Activated CD8-positive, alpha-beta memory T cell treated with anti-CD3 and anti-CD28 coated beads, Interleukin-2, amount 10 ng/mL, durations not matched to agents 7 days and 5 days (primary cell): Measurements from ENCODE around the gene ANAPC7. TPM values are rescaled to one million over a fixed set of nuclear protein-coding genes. Genes with fewer than 3 reads are reported as not detected.
A peak's percentile ranks its signal among the peaks of the same experiment; 100 is the strongest.

Experiments used
- ATAC-seq: fragments of 150-1000 bp; cut with Tn5 transposase; one replicate; pipeline ENCODE4 v1.10.0; 2021; ENCODE audit warnings: moderate library complexity
- CTCF ChIA-PET: fragments of 350-600 bp; sonication (Branson Sonifier 250); formaldehyde crosslinking; loops from one replicate; lab custom pipeline; 2021; ENCODE audit warnings: antibody characterized with exemption; lab: Charles Lee
- DNase-seq: peaks from one replicate; pipeline ENCODE4 v3.0.0-alpha.2; 2020
- H3K27ac Mint-ChIP-seq: one replicate; pipeline ENCODE4 v1.8.0; 2021; ENCODE audit warnings: mild to moderate bottlenecking, mixed read lengths
- H3K27me3 Mint-ChIP-seq: one replicate; pipeline ENCODE4 v1.8.0; 2021; ENCODE audit warnings: mixed read lengths
- H3K36me3 Mint-ChIP-seq: one replicate; pipeline ENCODE4 v1.8.0; 2021; ENCODE audit warnings: mild to moderate bottlenecking, mixed read lengths
- H3K4me1 Mint-ChIP-seq: one replicate; pipeline ENCODE4 v1.8.0; 2021; ENCODE audit warnings: mixed read lengths
- H3K4me3 Mint-ChIP-seq: one replicate; pipeline ENCODE4 v1.8.0; 2021; ENCODE audit warnings: mild to moderate bottlenecking, moderate library complexity, mixed read lengths
- H3K9me3 Mint-ChIP-seq: one replicate; pipeline ENCODE4 v1.8.0; 2022; ENCODE audit warnings: low read depth, mixed read lengths
- total RNA-seq, 2 experiments: library from RNA; stranded (reverse); gene quantifications; one replicate each; pipeline ENCODE4 v1.2.3, GENCODE V29; 2021

Gene ANAPC7
- total RNA-seq, 2 experiments from 2014 or later, result 55.3 to 74.9 TPM

DNA sequence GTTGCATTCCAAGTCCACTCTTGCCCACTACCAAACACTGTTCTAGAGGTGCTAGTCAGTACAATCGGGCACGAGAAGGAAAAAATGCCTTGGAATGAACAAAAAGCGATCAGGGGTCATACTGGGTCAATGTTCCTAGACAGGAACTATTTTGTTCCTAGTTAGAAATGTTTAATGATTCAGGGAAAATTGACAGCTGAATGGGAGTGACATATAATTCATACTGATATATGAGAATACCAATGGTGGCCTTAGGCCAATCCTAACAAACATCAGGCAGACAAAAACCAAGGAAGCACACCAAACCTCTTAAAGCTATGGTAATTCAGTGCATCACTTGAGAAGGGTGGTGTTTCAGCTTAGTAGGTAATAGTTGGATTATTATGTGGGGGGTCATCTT, 51.1 kb downstream of the ANAPC7 start:
- CTCF ChIA-PET, result interaction anchor here (0.5 to 2.4 kb wide), 4 partner anchors 12 to 79 kb away, joined by 3 to 8 read pairs (median 4); no protein-coding TSS in a partner anchor

GRCh38 chr12:110351119-110351518, 52.4 kb downstream of the ANAPC7 start:
- no peaks in the 10 kb centered on the region for H3K27me3 Mint-ChIP-seq
- H3K27ac Mint-ChIP-seq, result no peak overlapping the region
- no peaks in the 10 kb centered on the region for H3K9me3 Mint-ChIP-seq
- DNase-seq (no peak), ATAC-seq (no peak)
- no peak overlapping the region for H3K4me3 Mint-ChIP-seq
- peaks cover 30% of the 10 kb centered on the region for H3K36me3 Mint-ChIP-seq
- CTCF ChIA-PET, result interaction anchor here (3.7 kb wide), 1 partner anchor 80 kb away, joined by 19 read pairs; no protein-coding TSS in a partner anchor
- peaks cover 39% of the 10 kb centered on the region for H3K4me1 Mint-ChIP-seq

More for the DNA sequence above, 51.1 kb downstream of the ANAPC7 start:
- DNase-seq (no peak), ATAC-seq (no peak)
- H3K27ac Mint-ChIP-seq, result no peak overlapping the region
- no peaks in the 10 kb centered on the region for H3K27me3 Mint-ChIP-seq
- no peaks in the 10 kb centered on the region for H3K9me3 Mint-ChIP-seq
- no peak overlapping the region for H3K4me3 Mint-ChIP-seq
- peaks cover 38% of the 10 kb centered on the region for H3K4me1 Mint-ChIP-seq
- H3K36me3 Mint-ChIP-seq, result peaks cover 19% of the 10 kb centered on the region

GRCh38 chr12:110349514-110350151, 53.9 kb downstream of the ANAPC7 start:
- CTCF ChIA-PET, result interaction anchor here (0.8 to 3.7 kb wide), 3 partner anchors 54 to 247 kb away, joined by 3 to 19 read pairs (median 3); no protein-coding TSS in a partner anchor
- Mint-ChIP-seq H3K4me3 (no peak overlapping the region), H3K27ac (peak overlapping the region; percentile 77), H3K27me3 (no peaks in the 10 kb centered on the region), H3K9me3 (no peaks in the 10 kb centered on the region), H3K4me1 (peaks cover 33% of the 10 kb centered on the region), H3K36me3 (peaks cover 43% of the 10 kb centered on the region)
- DNase-seq (peak; percentile 49), ATAC-seq (peak; percentile 59)

DNA sequence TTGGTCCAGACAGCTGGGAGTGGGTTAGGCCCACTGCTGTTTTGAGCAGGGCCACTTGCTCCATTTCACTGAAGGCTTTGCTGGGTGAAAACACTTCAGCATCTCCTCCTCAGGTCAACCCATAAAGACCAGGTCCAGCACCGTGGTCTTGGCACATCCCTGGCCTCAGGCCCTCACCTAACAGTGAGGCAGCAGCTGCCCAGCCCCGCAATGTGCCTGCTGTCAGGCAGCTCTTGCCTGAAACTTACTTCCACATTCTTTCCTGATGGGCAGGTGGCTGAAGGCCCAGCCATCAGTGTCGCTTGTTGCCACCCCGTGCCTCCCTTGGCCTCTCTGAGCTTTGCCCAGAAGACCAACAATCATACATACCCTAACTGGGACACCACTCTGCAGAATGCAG, 54.4 kb downstream of the ANAPC7 start:
- DNase-seq (no peak), ATAC-seq (no peak)
- peaks cover 28% of the 10 kb centered on the region for H3K4me1 Mint-ChIP-seq
- no peaks in the 10 kb centered on the region for H3K27me3 Mint-ChIP-seq
- no peak overlapping the region for H3K4me3 Mint-ChIP-seq
- H3K9me3 Mint-ChIP-seq, result no peaks in the 10 kb centered on the region
- CTCF ChIA-PET, result interaction anchor here (0.8 to 3.7 kb wide), 3 partner anchors 53 to 247 kb away, joined by 3 to 19 read pairs (median 3); no protein-coding TSS in a partner anchor
- H3K27ac Mint-ChIP-seq, result peak overlapping the region; percentile 77
- peaks cover 49% of the 10 kb centered on the region for H3K36me3 Mint-ChIP-seq

DNA sequence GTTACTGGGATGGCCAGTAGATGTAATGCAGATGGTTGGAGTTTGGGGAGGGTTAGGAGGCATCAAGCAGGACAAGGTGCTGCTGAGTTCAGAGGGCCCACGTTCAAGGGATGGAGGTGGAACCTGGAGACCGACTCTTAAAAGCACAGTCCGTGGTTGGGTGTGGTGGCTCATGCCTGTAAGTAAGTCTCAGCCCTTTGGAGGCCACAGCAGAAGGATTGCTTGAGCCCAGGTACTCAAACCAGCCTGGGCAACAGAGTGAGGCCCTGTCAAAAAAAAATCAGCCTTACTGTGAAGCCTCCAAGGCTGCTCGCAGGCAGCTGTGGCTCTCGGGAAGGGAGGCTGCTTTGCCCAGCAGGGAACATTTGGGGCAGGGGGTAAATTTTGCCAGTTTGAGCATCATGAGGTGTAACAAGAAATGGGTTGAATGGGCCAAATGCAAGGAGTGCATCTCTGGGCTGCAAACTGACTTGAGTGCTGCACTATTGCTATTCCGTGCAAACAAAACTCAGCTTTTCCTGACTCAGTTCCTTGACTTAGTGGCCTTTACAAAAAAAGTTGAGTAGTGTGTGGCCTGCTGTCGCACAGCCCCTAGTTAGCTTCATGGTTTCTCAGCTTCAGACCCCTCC, 55.0 kb downstream of the ANAPC7 start:
- Mint-ChIP-seq H3K4me1 (peaks cover 24% of the 10 kb centered on the region), H3K36me3 (peaks cover 54% of the 10 kb centered on the region), H3K27ac (peak overlapping the region; percentile 53), H3K9me3 (no peaks in the 10 kb centered on the region), H3K4me3 (no peak overlapping the region), H3K27me3 (no peaks in the 10 kb centered on the region)
- CTCF ChIA-PET, result interaction anchor here (1.0 to 3.7 kb wide), 2 partner anchors 53 to 83 kb away, joined by 3 to 19 read pairs; no protein-coding TSS in a partner anchor
- ATAC-seq, result no peak
- DNase-seq, result no peak

DNA sequence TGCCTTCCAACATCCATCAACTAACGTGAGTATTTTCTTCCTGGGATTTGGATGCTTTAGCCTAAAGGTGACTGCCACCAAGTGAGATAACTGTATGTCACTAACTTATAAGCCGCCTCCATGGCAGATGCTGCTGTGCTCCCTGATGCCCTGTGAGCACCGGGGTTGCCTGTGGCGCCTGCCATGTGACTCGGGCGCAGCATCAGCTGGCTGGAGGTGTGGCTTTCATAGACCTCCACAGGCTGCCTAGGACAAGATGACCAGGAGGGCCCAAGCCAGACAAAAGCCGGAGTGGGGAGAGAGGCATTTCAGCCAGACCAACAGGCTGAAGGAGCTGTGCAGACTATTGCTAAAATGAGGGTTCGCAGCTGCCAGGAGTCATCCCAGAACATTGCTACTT, 55.7 kb downstream of the ANAPC7 start:
- H3K36me3 Mint-ChIP-seq, result peaks cover 60% of the 10 kb centered on the region
- CTCF ChIA-PET, result interaction anchor here (3.7 kb wide), 1 partner anchor 83 kb away, joined by 19 read pairs; no protein-coding TSS in a partner anchor
- H3K9me3 Mint-ChIP-seq, result no peaks in the 10 kb centered on the region
- H3K4me1 Mint-ChIP-seq, result peaks cover 22% of the 10 kb centered on the region
- no peak overlapping the region for H3K4me3 Mint-ChIP-seq
- DNase-seq (no peak), ATAC-seq (no peak)
- H3K27me3 Mint-ChIP-seq, result no peaks in the 10 kb centered on the region
- peak overlapping the region; percentile 21 for H3K27ac Mint-ChIP-seq

GRCh38 chr12:110345963-110346362, 57.5 kb downstream of the ANAPC7 start:
- Mint-ChIP-seq H3K4me1 (peaks cover 22% of the 10 kb centered on the region), H3K27me3 (no peaks in the 10 kb centered on the region), H3K27ac (no peak overlapping the region), H3K4me3 (no peak overlapping the region), H3K36me3 (peaks cover 72% of the 10 kb centered on the region), H3K9me3 (no peaks in the 10 kb centered on the region)
- DNase-seq (no peak), ATAC-seq (no peak)
- CTCF ChIA-PET, result interaction anchor here (0.6 kb wide), 1 partner anchor 246 kb away, joined by 3 read pairs; no protein-coding TSS in a partner anchor

DNA sequence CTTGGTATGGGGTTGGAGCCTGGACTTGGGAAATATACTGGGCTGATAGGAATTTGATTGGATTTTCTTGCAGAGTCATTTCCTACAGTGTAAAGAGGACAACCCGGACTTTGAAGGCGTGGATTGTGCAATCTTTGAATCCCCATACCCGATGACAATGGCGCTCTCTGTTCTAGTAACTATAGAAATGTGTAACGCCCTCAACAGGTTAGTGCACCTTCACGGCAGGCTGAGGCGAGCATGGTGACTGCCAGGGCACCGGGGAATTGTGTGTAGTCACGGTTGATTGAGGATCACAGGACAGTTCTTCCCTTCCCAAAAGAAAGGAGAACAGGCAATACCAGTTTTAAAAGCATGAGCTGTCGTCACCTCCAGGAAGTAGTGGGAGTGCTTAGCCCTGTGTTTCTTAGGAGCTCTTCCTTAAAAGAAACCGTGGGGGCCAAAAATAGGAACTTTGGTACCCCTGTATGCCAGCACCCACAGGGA, 58.3 kb downstream of the ANAPC7 start:
- Mint-ChIP-seq H3K27me3 (no peaks in the 10 kb centered on the region), H3K4me3 (no peak overlapping the region), H3K27ac (no peak overlapping the region), H3K36me3 (peaks cover 76% of the 10 kb centered on the region), H3K4me1 (peaks cover 21% of the 10 kb centered on the region), H3K9me3 (no peaks in the 10 kb centered on the region)
- ATAC-seq, result no peak
- CTCF ChIA-PET, result interaction anchor here (0.6 kb wide), 1 partner anchor 245 kb away, joined by 3 read pairs; no protein-coding TSS in a partner anchor
- no peak for DNase-seq

- Mint-ChIP-seq H3K27me3 (no peaks in the 10 kb centered on the region), H3K4me3 (no peak overlapping the region), H3K27ac (no peak overlapping the region), H3K9me3 (no peaks in the 10 kb centered on the region), H3K4me1 (peaks cover 15% of the 10 kb centered on the region), H3K36me3 (peaks cover 78% of the 10 kb centered on the region)
- CTCF ChIA-PET, result no interaction called here
- ATAC-seq (no peak), DNase-seq (no peak)
Measured at GRCh38 chr12:110344657-110345056, 58.9 kb downstream of the ANAPC7 start.

DNA sequence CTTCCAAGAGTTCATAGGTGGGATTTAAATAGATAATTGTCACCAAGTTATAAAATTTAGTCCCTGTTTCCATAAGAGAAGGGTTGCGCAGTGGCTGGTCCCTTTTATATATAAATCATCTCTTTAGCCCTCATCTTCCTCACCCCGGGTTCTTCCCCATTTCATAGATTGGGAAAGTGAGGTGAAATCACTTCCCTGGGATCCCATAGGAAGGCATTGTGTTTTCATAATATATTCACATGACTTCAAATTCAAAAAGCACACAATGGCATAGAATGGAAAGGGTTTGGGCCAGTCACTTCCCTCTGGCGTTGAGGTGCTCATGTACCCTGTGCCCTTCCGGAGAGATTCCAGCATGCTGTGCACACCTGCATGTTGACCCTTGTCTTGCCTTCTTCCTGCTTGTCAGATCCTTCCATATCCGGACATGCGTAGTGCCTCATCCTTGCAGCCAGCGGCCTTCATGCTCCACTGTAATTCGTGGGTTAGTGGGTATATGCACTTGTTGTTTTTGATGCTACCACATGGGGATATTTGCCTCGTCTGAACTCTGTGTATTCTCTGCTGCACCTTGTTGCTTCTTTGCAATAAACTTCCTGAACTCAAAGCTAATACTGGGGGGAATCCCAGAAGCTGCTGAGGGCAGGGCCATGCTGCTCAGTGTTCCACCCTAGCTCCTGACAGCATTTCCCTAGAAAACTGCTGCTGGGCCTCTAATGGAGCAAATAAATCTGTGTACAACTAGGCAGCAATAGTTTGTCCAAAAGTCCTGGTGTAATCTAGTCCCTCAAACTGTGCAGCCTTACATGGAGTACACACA, 59.6 kb downstream of the ANAPC7 start:
- no peak for DNase-seq
- H3K36me3 Mint-ChIP-seq, result peaks cover 80% of the 10 kb centered on the region
- H3K27ac Mint-ChIP-seq, result no peak overlapping the region
- no peaks in the 10 kb centered on the region for H3K9me3 Mint-ChIP-seq
- no peak overlapping the region for H3K4me3 Mint-ChIP-seq
- CTCF ChIA-PET, result no interaction called here
- ATAC-seq, result no peak
- H3K27me3 Mint-ChIP-seq, result no peaks in the 10 kb centered on the region
- peaks cover 8% of the 10 kb centered on the region for H3K4me1 Mint-ChIP-seq

- Mint-ChIP-seq H3K9me3 (no peaks in the 10 kb centered on the region), H3K36me3 (peaks cover 83% of the 10 kb centered on the region), H3K4me3 (no peak overlapping the region), H3K27me3 (no peaks in the 10 kb centered on the region), H3K4me1 (peaks cover 2% of the 10 kb centered on the region), H3K27ac (no peak overlapping the region)
- CTCF ChIA-PET, result interaction anchor here (1.2 kb wide), 1 partner anchor 42 kb away, joined by 3 read pairs; no protein-coding TSS in a partner anchor
- DNase-seq (no peak), ATAC-seq (no peak)
Measured at GRCh38 chr12:110343114-110343513, 60.4 kb downstream of the ANAPC7 start.

GRCh38 chr12:110342157-110342556, 61.4 kb downstream of the ANAPC7 start:
- no peaks in the 10 kb centered on the region for H3K27me3 Mint-ChIP-seq

DNA sequence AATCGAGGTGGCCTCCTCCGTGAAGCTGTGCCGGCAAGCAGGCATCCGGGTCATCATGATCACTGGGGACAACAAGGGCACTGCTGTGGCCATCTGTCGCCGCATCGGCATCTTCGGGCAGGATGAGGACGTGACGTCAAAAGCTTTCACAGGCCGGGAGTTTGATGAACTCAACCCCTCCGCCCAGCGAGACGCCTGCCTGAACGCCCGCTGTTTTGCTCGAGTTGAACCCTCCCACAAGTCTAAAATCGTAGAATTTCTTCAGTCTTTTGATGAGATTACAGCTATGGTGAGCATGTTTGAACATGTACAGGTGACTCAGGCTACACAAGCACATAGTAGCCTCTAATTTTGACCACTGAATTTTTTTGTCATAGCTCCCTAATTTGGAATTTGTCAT, 62.8 kb downstream of the ANAPC7 start:
- H3K27me3 Mint-ChIP-seq, result no peaks in the 10 kb centered on the region
- no peak overlapping the region for H3K27ac Mint-ChIP-seq
- no peaks in the 10 kb centered on the region for H3K9me3 Mint-ChIP-seq
- ATAC-seq (no peak), DNase-seq (no peak)
- CTCF ChIA-PET, result interaction anchor here (2.8 kb wide), 1 partner anchor 13 kb away, joined by 8 read pairs; no protein-coding TSS in a partner anchor
- H3K36me3 Mint-ChIP-seq, result peaks cover 75% of the 10 kb centered on the region
- H3K4me3 Mint-ChIP-seq, result no peak overlapping the region
- H3K4me1 Mint-ChIP-seq, result no peaks in the 10 kb centered on the region

More at GRCh38 chr12:110342157-110342556, 61.4 kb downstream of the ANAPC7 start:
- H3K36me3 Mint-ChIP-seq, result peaks cover 79% of the 10 kb centered on the region
- no peak overlapping the region for H3K4me3 Mint-ChIP-seq
- no peaks in the 10 kb centered on the region for H3K9me3 Mint-ChIP-seq
- ATAC-seq (no peak), DNase-seq (no peak)
- CTCF ChIA-PET, result interaction anchor here (1.2 kb wide), 1 partner anchor 43 kb away, joined by 3 read pairs; no protein-coding TSS in a partner anchor
- H3K27ac Mint-ChIP-seq, result no peak overlapping the region
- no peaks in the 10 kb centered on the region for H3K4me1 Mint-ChIP-seq
